Brain microvascular endothelial cell (primary cell): Measurements from ENCODE around the gene ADGRD1.
A peak's percentile ranks its signal among the peaks of the same experiment; 100 is the strongest.

Experiments
- DNase-seq: peaks from one replicate; pipeline ENCODE4 v3.0.0-alpha.2; 2020
- H3K27ac ChIP-seq: fragments of 250-450 bp; sonication (Bioruptor Pico); 2 replicates; pipeline ENCODE4 v1.5.1; 2020; ENCODE audit warnings: mild to moderate bottlenecking, moderate library complexity
- H3K27me3 ChIP-seq: fragments of 250-450 bp; sonication (Bioruptor Pico); replicated peaks from 2 replicates; pipeline ENCODE4 v1.5.1; 2020; ENCODE audit warnings: mild to moderate bottlenecking
- H3K36me3 ChIP-seq: fragments of 250-450 bp; sonication (Bioruptor Pico); replicated peaks from 2 replicates; pipeline ENCODE4 v1.5.1; 2020; ENCODE audit warnings: mild to moderate bottlenecking
- H3K4me3 ChIP-seq: 2 replicates; pipeline ENCODE4 v1.5.1; 2011; ENCODE audit warnings: low read depth, mild to moderate bottlenecking, control low read depth, low read length, moderate library complexity
- in situ Hi-C: cut with HindIII; loops from 2 replicates; pipeline ENCODE4 v1.10.0; 2017; ENCODE audit warnings: low sequenced_read_pairs, low pct_ligation_motif_present
- TF ChIP-seq, protein P1 (sequence below): IDR thresholded peaks from 2 replicates; pipeline ENCODE4 v1.5.1; 2011; ENCODE audit warnings: low read depth, mild to moderate bottlenecking, moderate library complexity, low read length, control low read depth, inconsistent platforms; ENCODE audit errors: missing control alignments

The ADGRD1 gene

DNA sequence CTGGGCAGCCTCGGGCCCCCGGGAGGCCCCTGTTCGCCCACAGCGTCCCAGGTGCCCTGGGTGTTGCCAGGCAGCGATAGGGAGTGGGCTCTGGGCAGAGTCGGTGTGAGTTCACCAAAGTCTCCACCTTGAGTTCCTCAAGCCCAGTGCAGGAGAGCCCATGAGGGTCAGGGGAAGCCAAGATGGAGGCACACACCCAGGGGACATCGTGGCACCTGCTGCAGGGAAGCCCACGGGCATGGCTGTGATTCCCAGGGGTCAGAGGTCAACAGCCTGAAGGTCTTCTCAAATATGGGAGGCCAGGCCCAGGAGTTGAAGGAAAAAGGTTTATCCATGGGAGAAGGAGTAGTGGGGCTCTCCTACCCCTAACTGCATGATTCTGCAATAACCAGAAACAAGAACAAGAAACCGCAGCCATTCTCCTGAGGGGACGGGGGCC is 148.8 kb downstream of the ADGRD1 start:
- H3K27me3 ChIP-seq: no peaks in the 10 kb centered on the region
- no peak overlapping the region for H3K4me3 ChIP-seq
- DNase-seq: no peak
- no peaks in the 10 kb centered on the region for H3K36me3 ChIP-seq
- no peak overlapping the region for H3K27ac ChIP-seq
- TF ChIP-seq, protein P1, sequence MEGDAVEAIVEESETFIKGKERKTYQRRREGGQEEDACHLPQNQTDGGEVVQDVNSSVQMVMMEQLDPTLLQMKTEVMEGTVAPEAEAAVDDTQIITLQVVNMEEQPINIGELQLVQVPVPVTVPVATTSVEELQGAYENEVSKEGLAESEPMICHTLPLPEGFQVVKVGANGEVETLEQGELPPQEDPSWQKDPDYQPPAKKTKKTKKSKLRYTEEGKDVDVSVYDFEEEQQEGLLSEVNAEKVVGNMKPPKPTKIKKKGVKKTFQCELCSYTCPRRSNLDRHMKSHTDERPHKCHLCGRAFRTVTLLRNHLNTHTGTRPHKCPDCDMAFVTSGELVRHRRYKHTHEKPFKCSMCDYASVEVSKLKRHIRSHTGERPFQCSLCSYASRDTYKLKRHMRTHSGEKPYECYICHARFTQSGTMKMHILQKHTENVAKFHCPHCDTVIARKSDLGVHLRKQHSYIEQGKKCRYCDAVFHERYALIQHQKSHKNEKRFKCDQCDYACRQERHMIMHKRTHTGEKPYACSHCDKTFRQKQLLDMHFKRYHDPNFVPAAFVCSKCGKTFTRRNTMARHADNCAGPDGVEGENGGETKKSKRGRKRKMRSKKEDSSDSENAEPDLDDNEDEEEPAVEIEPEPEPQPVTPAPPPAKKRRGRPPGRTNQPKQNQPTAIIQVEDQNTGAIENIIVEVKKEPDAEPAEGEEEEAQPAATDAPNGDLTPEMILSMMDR: no peak
- in situ Hi-C loops: no loop called here

DNA sequence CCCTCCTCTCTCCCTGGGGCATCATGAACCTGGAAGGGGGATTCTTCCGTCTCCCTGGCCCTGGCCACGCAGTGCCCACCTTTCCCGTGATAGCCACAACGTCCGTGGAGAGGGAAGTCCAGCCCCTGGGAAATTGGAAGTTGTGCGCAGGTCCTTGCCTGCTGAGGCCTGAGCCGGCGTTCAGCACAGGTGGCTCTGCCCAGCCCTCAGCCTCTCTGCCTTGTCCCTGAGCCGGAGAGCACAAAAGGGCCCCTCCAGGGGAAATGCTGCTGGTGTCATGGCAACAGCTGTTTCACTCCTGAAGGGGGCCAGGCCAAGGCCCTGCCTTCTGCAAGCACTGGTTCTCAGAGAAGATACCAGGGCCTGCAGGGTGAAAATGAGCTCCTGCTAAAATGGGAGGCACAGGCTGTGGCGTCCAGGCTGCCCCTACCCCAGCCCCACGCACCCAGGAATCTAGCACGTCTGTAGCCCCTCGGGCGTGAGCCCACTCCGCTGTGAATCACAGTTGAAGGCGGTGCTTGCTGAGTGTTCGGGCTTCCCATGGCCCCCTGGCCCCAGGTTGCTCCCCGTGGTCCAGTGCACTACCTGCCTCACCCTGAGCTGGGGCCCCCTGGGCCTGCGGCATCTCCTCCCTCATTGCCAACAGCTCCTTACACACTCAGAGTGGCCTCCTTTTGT is 149.4 kb downstream of the ADGRD1 start:
- no peaks in the 10 kb centered on the region for H3K27me3 ChIP-seq
- in situ Hi-C loops: no loop called here
- no peak overlapping the region for H3K27ac ChIP-seq
- no peak for DNase-seq
- no peak overlapping the region for H3K4me3 ChIP-seq
- TF ChIP-seq, protein P1: no peak
- no peaks in the 10 kb centered on the region for H3K36me3 ChIP-seq

DNA sequence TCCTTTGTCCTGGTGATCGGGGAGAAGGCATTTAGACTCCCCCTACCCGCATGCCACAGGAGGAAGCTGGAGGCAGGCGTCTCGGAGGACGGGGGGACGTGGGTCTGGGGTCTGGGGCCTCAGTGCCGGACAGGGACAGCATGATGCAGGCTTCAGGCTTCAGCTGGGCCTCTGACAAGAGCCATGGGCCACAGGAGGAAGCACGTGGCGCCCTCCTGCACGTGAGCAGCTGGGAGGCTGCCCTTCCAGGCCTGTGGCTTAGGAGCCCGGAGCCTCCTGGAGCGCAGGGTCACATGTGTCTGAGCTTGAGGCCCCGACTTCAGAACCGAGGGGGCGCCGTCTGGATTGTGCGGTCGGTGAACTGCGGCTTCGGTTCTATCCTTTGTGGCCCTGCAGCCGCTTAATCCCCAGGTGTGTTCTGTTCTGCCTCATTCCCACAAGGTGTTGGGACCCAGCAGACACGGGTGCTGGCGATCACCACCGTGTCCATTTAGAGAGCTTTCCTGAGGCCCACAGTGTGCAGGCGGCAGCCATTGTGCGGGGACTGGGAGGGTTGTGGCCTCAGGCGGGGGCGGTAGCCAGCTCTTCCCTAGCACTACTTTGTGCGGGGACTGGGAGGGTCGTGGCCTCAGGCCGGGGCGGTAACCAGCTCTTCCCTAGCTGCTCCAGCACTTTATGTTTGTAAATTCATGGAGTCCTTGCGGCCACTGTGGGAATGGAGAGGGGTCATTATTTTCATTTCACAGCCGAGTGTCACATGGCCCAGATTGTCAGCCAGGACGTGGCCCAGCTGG is 150.2 kb downstream of the ADGRD1 start:
- Histone ChIP-seq H3K27me3 (no peaks in the 10 kb centered on the region), H3K27ac (no peak overlapping the region), H3K36me3 (no peaks in the 10 kb centered on the region), H3K4me3 (no peak overlapping the region)
- no peak for DNase-seq
- in situ Hi-C loops: no loop called here
- TF ChIP-seq, protein P1: no peak

DNA sequence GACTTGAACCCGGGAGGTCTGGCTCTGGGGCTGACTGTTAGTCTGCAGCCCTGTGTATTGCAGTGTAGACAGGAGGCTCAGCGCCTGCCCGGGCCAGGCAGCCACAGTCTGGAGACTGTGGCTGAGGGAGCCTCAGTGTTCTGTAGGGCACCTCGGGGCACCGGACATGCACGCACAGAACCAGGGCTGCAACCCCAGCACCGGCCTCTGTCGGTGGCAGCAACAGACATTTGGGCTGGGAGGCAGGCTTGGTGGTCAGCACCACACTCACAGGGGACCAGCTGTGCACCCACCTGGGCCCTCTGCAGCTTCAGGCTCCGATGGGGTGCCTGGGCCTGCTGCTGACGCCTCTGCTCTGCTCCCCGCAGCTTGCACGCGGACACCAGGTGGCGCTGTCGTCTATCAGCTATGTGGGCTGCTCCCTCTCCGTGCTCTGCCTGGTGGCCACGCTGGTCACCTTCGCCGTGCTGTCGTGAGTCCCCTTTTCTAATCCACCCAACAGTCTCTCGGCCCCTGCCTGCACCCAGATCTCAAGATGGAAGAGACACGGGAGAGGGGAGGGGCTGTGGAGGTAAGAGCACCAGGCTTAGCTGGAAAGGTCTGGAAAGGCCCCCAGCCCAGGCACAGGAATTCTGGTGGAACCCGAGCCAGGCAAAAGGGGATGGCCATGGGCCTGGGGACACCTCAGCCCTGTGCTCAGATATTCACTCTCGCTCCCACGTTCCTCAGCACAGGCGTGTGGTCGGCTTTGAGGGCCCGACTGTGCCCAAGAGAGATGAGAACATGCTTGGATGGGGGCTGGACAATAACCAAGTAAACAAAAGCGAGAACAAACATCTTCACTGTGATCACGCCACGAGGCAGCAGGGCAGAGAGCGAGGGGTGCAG is 151.0 kb downstream of the ADGRD1 start:
- H3K4me3 ChIP-seq: no peak overlapping the region
- TF ChIP-seq, protein P1: peak; percentile 90
- peak; percentile 63 for DNase-seq
- H3K27me3 ChIP-seq: no peaks in the 10 kb centered on the region
- H3K27ac ChIP-seq: no peak overlapping the region
- H3K36me3 ChIP-seq: no peaks in the 10 kb centered on the region
- in situ Hi-C loops: no loop called here

DNA sequence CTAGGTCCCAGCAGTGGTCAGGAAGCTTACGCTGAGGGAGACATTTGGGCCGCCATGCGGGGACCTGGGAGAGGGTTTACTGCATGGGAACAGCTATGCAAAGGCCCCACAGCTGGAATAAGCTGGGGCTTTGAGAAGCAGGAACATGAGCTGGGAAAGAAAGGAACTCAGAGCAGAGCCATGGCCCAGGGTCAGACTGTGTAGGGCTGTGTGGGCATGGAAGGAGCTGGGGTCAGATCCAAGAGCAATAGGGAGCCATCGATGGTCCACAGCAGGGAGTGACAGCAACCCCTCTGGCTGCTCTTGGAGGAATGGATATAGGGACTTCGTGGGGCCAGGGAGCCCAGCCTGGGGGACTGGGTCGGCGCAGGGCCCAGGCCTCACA is 151.6 kb downstream of the ADGRD1 start:
- DNase-seq: no peak
- no peaks in the 10 kb centered on the region for H3K27me3 ChIP-seq
- no peaks in the 10 kb centered on the region for H3K36me3 ChIP-seq
- in situ Hi-C loops: no loop called here
- no peak overlapping the region for H3K27ac ChIP-seq
- TF ChIP-seq, protein P1: no peak
- H3K4me3 ChIP-seq: no peak overlapping the region
